ENCODE measurements around the gene SMC6. TPM values are rescaled to one million over a fixed set of nuclear protein-coding genes. Genes with fewer than 3 reads are reported as not detected.
A peak's percentile ranks its signal among the peaks of the same experiment; 100 is the strongest.

Gene SMC6
- total RNA-seq, 2 donors from 2014 or later: 6.1 to 12.2 TPM

- H3K27me3 ChIP-seq: no peaks in the 10 kb centered on the region
- H3K9me3 ChIP-seq: no peaks in the 10 kb centered on the region
- no peak for DNase-seq (ENCODE audit: low spot score)
- peak overlapping the region; percentile 94 to 99 for H3K4me3 ChIP-seq
- no peak for TF ChIP-seq CTCF (IDR thresholded peaks at IDR 0.05)
- H3K27ac ChIP-seq: peak overlapping the region; percentile 96 to 97
- H3K36me3 ChIP-seq: no peaks in the 10 kb centered on the region
- peaks cover 0 to 33% of the 10 kb centered on the region in 2 donors for H3K4me1 ChIP-seq
Observed at GRCh38 chr2:17752892-17753802, 463 bp downstream of the SMC6 start.

GRCh38 chr2:17752246-17752645 is 1.4 kb downstream of the SMC6 start:
- Histone ChIP-seq H3K4me1 (peaks cover 0 to 33% of the 10 kb centered on the region in 2 donors), H3K9me3 (no peaks in the 10 kb centered on the region), H3K27ac (no peak overlapping the region), H3K4me3 (no peak overlapping the region), H3K36me3 (no peaks in the 10 kb centered on the region), H3K27me3 (no peaks in the 10 kb centered on the region)
- DNase-seq (ENCODE audit: low spot score): no peak
- TF ChIP-seq CTCF (IDR thresholded peaks at IDR 0.05): no peak

- no peak for TF ChIP-seq CTCF (IDR thresholded peaks at IDR 0.05)
- Histone ChIP-seq H3K9me3 (no peaks in the 10 kb centered on the region), H3K27ac (no peak overlapping the region), H3K4me3 (no peak overlapping the region), H3K36me3 (no peaks in the 10 kb centered on the region), H3K27me3 (no peaks in the 10 kb centered on the region), H3K4me1 (peaks cover 0 to 23% of the 10 kb centered on the region in 2 donors)
- DNase-seq (ENCODE audit: low spot score): no peak
Observed at GRCh38 chr2:17749753-17750438, 3.7 kb downstream of the SMC6 start.

GRCh38 chr2:17748745-17749144 is 4.9 kb downstream of the SMC6 start:
- TF ChIP-seq CTCF (IDR thresholded peaks at IDR 0.05): no peak
- H3K27me3 ChIP-seq: no peaks in the 10 kb centered on the region
- H3K4me3 ChIP-seq: no peak overlapping the region
- H3K36me3 ChIP-seq: peaks cover 5% of the 10 kb centered on the region
- no peaks in the 10 kb centered on the region for H3K9me3 ChIP-seq
- DNase-seq (ENCODE audit: low spot score): no peak
- H3K27ac ChIP-seq: no peak overlapping the region
- H3K4me1 ChIP-seq: peaks cover 0 to 16% of the 10 kb centered on the region in 2 donors

GRCh38 chr2:17747684-17748452 is 5.7 kb downstream of the SMC6 start:
- Histone ChIP-seq H3K4me1 (peaks cover 0 to 14% of the 10 kb centered on the region in 2 donors), H3K9me3 (no peaks in the 10 kb centered on the region), H3K27ac (no peak overlapping the region), H3K27me3 (no peaks in the 10 kb centered on the region), H3K36me3 (peaks cover 5% of the 10 kb centered on the region), H3K4me3 (no peak overlapping the region)
- no peak for TF ChIP-seq CTCF (IDR thresholded peaks at IDR 0.05)
- DNase-seq (ENCODE audit: low spot score): no peak
